Gastrocnemius medialis (tissue), 4 donors: ENCODE results near the gene SPG7. TPM values are rescaled to one million over a fixed set of nuclear protein-coding genes. Genes with fewer than 3 reads are reported as not detected.

Source experiments
- ATAC-seq, 2 donors: fragments of 150-250 bp; one replicate each; pipeline ENCODE4 v1.9.1; 2016
- DNase-seq, 2 donors: peaks; one replicate each; pipeline ENCODE4 v3.0.0-alpha.2; 2019
- H3K27ac ChIP-seq, 4 donors: fragments of 200-600 bp; sonication (generic); 1 replicate in 1 of 4; 2 replicates in 3 of 4; pipeline ENCODE4 v1.5.1; 2016 to 2018; ENCODE audit warnings: mild to moderate bottlenecking in 2 of 4, moderate library complexity in 1 of 4
- H3K27me3 ChIP-seq, 3 donors: fragments of 200-600 bp; sonication (generic) in 2 of 3; 1 replicate in 1 of 3; 2 replicates in 2 of 3; pipeline versions ENCODE4 v1.5.1 to v1.6.0; 2016 to 2019; ENCODE audit warnings: mild to moderate bottlenecking in 1 of 3, moderate library complexity in 1 of 3
- H3K36me3 ChIP-seq, 2 donors: fragments of 200-600 bp; sonication (generic) in 1 of 2; one replicate each; pipeline ENCODE4 v1.5.1; 2017 to 2018
- H3K4me1 ChIP-seq, 2 donors: fragments of 200-600 bp; sonication (generic) in 1 of 2; one replicate each; pipeline ENCODE4 v1.5.1; 2016 to 2017; ENCODE audit warnings: mild to moderate bottlenecking in 2 of 2
- H3K4me3 ChIP-seq, 4 donors: fragments of 200-600 bp; sonication (generic) in 3 of 4; 1 replicate in 1 of 4; 2 replicates in 3 of 4; pipeline ENCODE4 v1.5.1; 2016 to 2019; ENCODE audit warnings: mild to moderate bottlenecking in 2 of 4
- H3K9me3 ChIP-seq, 3 donors: fragments of 200-600 bp; sonication (generic) in 2 of 3; 1 replicate in 1 of 3; 2 replicates in 2 of 3; pipeline ENCODE4 v1.5.1; 2016 to 2019
- CTCF ChIP-seq, 5 experiments: fragments of 450-650 bp in 3 of 5; fragments of 200-600 bp in 2 of 5; sonication (generic) in 2 of 5; IDR thresholded peaks in 4 of 5; conservative IDR thresholded peaks in 1 of 5; 1 replicate in 4 of 5; 2 replicates in 1 of 5; pipeline ENCODE4 v1.5.1; 2016 to 2019; ENCODE audit warnings: antibody characterized with exemption in 5 of 5, mild to moderate bottlenecking in 3 of 5, moderate library complexity in 3 of 5
- POLR2A ChIP-seq, 2 donors: fragments of 450-650 bp; IDR thresholded peaks; one replicate each; pipeline ENCODE4 v1.6.1; 2017; ENCODE audit warnings: antibody characterized with exemption in 2 of 2, mild to moderate bottlenecking in 2 of 2, moderate library complexity in 2 of 2
- in situ Hi-C, 4 donors: fragments of 200-750 bp; cut with MboI; loops; one replicate each; pipeline versions ENCODE4 v1.15.0 to v1.8.0; 2017; ENCODE audit warnings: low sequenced_read_pairs in 4 of 4
- intact Hi-C: fragments of 100-400 bp; cut with DNase I; formaldehyde crosslinking; loops from one replicate; pipeline ENCODE4 v1.15.1; 2023; ENCODE audit warnings: low total_unique reads
- total RNA-seq, 4 donors: library from RNA; depleted of rRNA; stranded (reverse); fragments of >200 nt; gene quantifications; one replicate each; pipeline versions ENCODE4 v1.1.0 to v1.2.3, GENCODE V29; 2016

The SPG7 gene
- total RNA-seq, 4 donors from 2014 or later: 67.7 to 117 (median 100.0) TPM

- Histone ChIP-seq H3K36me3 (no peaks in the 10 kb centered on the region), H3K4me1 (peaks cover 0 to 3% of the 10 kb centered on the region in 2 donors), H3K27me3 (peaks cover 52 to 64% (median 53%) of the 10 kb centered on the region in 3 donors), H3K9me3 (no peaks in the 10 kb centered on the region), H3K4me3 (peak overlapping the region in 3 of 4 donors; percentile 26 to 31 (median 28)), H3K27ac (no peak overlapping the region)
- DNase-seq (no peak), ATAC-seq (no peak)
- in situ Hi-C loops: no loop called here
- peak in 4 of 5 experiments; percentile 18 to 39 (median 28) for TF ChIP-seq CTCF (IDR thresholded peaks at IDR 0.05 in 4 of 5, conservative IDR thresholded peaks at IDR 0.05 in 1 of 5)
- no peak for TF ChIP-seq POLR2A (IDR thresholded peaks at IDR 0.05)
- intact Hi-C loops: no loop called here
These were observed 66.6 kb downstream of the SPG7 start for GRCh38 chr16:89574681-89575246.

DNA sequence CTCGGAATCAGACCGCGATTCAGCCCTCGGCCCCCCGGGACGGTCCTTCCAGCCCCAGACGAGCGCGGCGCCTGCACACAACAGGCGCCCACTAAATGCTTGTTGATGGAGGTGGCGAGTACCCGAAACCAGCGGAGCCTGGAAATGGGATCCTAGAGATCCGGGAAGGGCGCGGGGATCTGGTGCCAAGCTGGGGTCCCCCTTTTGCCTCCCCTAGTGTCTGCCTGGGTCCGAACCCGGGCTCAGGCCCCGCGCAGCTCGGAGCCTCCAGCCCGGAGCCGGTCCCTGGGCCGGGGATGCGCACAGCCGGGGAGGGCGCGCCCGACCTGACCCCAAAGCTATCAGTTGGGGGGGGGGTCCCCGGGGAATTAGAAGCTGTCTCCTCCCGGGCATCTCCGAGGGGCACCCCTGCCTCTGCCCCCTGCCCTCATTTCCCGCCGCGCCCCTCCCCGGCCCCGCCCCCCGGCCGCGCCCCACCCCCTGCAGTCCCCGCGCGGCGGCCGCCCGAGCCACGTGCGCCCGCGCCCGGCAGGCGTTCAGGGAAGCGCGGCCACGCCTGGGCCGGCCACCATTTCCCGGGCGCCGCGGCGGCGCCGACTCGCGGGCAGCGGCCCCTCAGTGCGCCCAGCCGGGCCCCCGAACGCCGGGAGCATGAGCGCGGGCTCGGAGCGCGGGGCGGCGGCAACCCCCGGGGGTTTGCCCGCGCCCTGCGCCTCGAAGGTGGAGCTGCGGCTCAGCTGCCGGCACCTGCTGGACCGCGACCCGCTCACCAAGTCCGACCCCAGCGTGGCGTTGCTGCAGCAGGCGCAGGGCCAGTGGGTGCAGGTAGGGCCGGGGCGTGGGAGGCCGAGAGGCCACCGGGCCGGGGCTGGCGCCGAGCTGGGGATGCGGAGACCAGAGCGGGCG, 67.3 kb downstream of the SPG7 start, which contains the start of gene CPNE7:
Gene CPNE7 (plus strand): TSS at position 512 of the 906 bp plus-strand sequence. CDS start 140 bp downstream, at position 652.
- TF ChIP-seq CTCF (IDR thresholded peaks at IDR 0.05 in 4 of 5, conservative IDR thresholded peaks at IDR 0.05 in 1 of 5) (no peak), POLR2A (IDR thresholded peaks at IDR 0.05) (no peak)
- in situ Hi-C loops (no loop called here), intact Hi-C loops (no loop called here)
- H3K4me3 ChIP-seq: peak within 1 kb of the TSS in 3 of 4 donors; percentile 26 to 31 (median 28)
- H3K27ac ChIP-seq: no peak within 1 kb of the TSS
- DNase-seq: no peak
- no peaks in the 10 kb centered on the region for H3K9me3 ChIP-seq
- peaks cover 0 to 3% of the 10 kb centered on the region in 2 donors for H3K4me1 ChIP-seq
- no peaks in the 10 kb centered on the region for H3K36me3 ChIP-seq
- no peak for ATAC-seq
- H3K27me3 ChIP-seq: peaks cover 45 to 56% (median 45%) of the 10 kb centered on the region in 3 donors

GRCh38 chr16:89576153-89577054, 68.2 kb downstream of the SPG7 start:
- H3K27me3 ChIP-seq: peaks cover 42 to 56% (median 45%) of the 10 kb centered on the region in 3 donors
- H3K27ac ChIP-seq: no peak overlapping the region
- TF ChIP-seq POLR2A (IDR thresholded peaks at IDR 0.05) (no peak), CTCF (IDR thresholded peaks at IDR 0.05 in 4 of 5, conservative IDR thresholded peaks at IDR 0.05 in 1 of 5) (no peak)
- in situ Hi-C loops: no loop called here
- no peak overlapping the region for H3K4me3 ChIP-seq
- ATAC-seq (no peak), DNase-seq (no peak)
- intact Hi-C loops: no loop called here
- H3K4me1 ChIP-seq: peaks cover 0 to 3% of the 10 kb centered on the region in 2 donors
- H3K36me3 ChIP-seq: no peaks in the 10 kb centered on the region
- no peaks in the 10 kb centered on the region for H3K9me3 ChIP-seq

- TF ChIP-seq POLR2A (IDR thresholded peaks at IDR 0.05) (no peak), CTCF (IDR thresholded peaks at IDR 0.05 in 4 of 5, conservative IDR thresholded peaks at IDR 0.05 in 1 of 5) (no peak)
- Histone ChIP-seq H3K4me1 (peaks cover 0 to 3% of the 10 kb centered on the region in 2 donors), H3K9me3 (no peaks in the 10 kb centered on the region), H3K36me3 (no peaks in the 10 kb centered on the region), H3K4me3 (no peak overlapping the region), H3K27me3 (peaks cover 41 to 52% (median 45%) of the 10 kb centered on the region in 3 donors), H3K27ac (no peak overlapping the region)
- ATAC-seq (no peak), DNase-seq (no peak)
- intact Hi-C loops (no loop called here), in situ Hi-C loops (no loop called here)
These were observed 69.0 kb downstream of the SPG7 start for GRCh38 chr16:89577055-89577759.
